Spinal cord (tissue), 10 donors: ENCODE results near the gene RAB11A. TPM values are rescaled to one million over a fixed set of nuclear protein-coding genes. Genes with fewer than 3 reads are reported as not detected.

ENCODE experiments used
- DNase-seq, 6 donors: peaks; one replicate each; pipeline versions ENCODE4 v3.0.0 to v3.0.0-alpha.2; 2013 to 2015; ENCODE audit warnings: low spot score in 6 of 6, low read depth in 4 of 6
- H3K27ac ChIP-seq: one replicate; pipeline ENCODE4 v1.5.1; 2013; ENCODE audit warnings: low read depth, low read length, control low read depth
- H3K27me3 ChIP-seq: one replicate; pipeline ENCODE4 v1.6.1; 2013; ENCODE audit warnings: low read length; ENCODE audit not compliant: control insufficient read depth, insufficient read depth
- H3K36me3 ChIP-seq: one replicate; pipeline ENCODE4 v1.6.1; 2013; ENCODE audit warnings: low read length; ENCODE audit not compliant: control insufficient read depth, insufficient read depth
- H3K4me1 ChIP-seq: one replicate; pipeline ENCODE4 v1.6.1; 2013; ENCODE audit warnings: low read length; ENCODE audit not compliant: control insufficient read depth, insufficient read depth
- H3K4me3 ChIP-seq: one replicate; pipeline ENCODE4 v1.5.1; 2013; ENCODE audit warnings: low read depth, low read length, control low read depth
- H3K9me3 ChIP-seq: one replicate; pipeline ENCODE4 v1.6.1; 2013; ENCODE audit warnings: low read length; ENCODE audit not compliant: control insufficient read depth, insufficient read depth
- WGBS: methylation state at CpG from one replicate; pipeline ENCODE4 v1.1.5; 2013; ENCODE audit warnings: missing lambda C conversion rate; ENCODE audit not compliant: insufficient coverage; 5-methylcytosine and 5-hydroxymethylcytosine counted together
- polyA plus RNA-seq, 2 donors: library from polyadenylated mRNA; unstranded; fragments of 120-200 nt; gene quantifications; one replicate each; pipeline ENCODE4 v1.2.1, GENCODE V29; 2013; ENCODE audit not compliant: insufficient read length in 2 of 2
- total RNA-seq, 2 donors: library from RNA; depleted of rRNA in 1 of 2; stranded (reverse); fragments of 120-200 nt in 1 of 2; fragments of >200 nt in 1 of 2; gene quantifications; one replicate each; pipeline versions ENCODE4 v1.2.3 to v1.2.4, GENCODE V29; 2013 to 2014
- donor health status: healthy.

RAB11A gene
- total and polyA plus RNA-seq, 4 donors, result 224 to 373 (median 279) TPM

DNA sequence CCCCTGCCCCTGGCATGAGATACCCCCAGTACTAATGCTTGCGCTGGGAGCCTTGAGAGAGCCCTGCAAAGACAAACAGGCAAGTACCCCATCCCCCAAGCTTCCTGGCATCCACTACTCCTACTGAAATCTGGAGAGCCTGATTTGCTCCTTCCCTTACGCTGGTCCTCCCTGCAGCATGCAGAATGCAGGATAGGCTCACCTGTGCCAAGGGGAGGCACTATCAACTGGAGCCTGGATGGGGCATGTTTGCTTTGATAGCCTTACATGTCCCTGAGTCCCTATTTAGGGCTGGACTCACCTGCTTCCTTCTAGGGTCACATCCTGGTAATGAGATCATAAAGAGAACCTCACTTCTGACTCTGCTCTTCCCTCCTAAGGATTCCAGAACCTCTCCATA lies 42.9 kb downstream of the RAB11A start:
- DNase-seq, result no peak
- H3K36me3 ChIP-seq, result peaks cover 30% of the 10 kb centered on the region
- H3K27ac ChIP-seq, result no peak overlapping the region
- no peaks in the 10 kb centered on the region for H3K9me3 ChIP-seq
- 100% methylated on average over 2 of the region's 2 CpGs for WGBS
- no peaks in the 10 kb centered on the region for H3K27me3 ChIP-seq
- H3K4me1 ChIP-seq, result peaks cover 20% of the 10 kb centered on the region
- no peak overlapping the region for H3K4me3 ChIP-seq

DNA sequence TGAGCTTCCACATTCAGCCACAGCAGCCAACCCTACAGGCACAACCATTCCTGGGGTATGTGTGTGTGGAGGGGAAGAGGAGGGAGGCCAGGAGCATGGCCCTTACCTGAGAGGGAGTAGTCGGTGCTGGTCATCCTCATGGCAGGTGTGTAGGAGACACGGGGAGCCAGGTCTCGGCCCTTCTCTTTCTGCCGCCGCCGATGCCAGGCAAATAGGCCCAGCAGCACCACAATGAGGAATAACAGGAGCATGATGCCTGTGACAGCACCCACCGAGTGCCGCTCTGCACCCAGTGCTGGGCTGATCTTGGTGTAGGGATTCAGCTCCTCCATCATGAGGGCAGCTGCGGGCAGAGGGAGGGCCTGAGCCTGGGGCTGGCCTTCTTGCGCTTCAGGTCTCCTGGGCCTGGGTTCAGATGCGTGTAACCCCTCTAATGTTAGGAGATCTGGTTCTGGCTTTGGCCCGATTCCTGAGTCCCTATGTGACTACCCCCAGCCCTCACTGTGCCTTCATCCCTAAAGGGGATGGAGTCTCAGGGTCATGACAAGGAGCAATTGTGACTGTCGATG lies 44.4 kb downstream of the RAB11A start:
- WGBS, result 89% methylated on average over 10 of the region's 13 CpGs
- no peak for DNase-seq
- H3K4me1 ChIP-seq, result peaks cover 23% of the 10 kb centered on the region
- no peak overlapping the region for H3K4me3 ChIP-seq
- no peaks in the 10 kb centered on the region for H3K9me3 ChIP-seq
- H3K36me3 ChIP-seq, result peaks cover 32% of the 10 kb centered on the region
- no peaks in the 10 kb centered on the region for H3K27me3 ChIP-seq
- no peak overlapping the region for H3K27ac ChIP-seq

DNA sequence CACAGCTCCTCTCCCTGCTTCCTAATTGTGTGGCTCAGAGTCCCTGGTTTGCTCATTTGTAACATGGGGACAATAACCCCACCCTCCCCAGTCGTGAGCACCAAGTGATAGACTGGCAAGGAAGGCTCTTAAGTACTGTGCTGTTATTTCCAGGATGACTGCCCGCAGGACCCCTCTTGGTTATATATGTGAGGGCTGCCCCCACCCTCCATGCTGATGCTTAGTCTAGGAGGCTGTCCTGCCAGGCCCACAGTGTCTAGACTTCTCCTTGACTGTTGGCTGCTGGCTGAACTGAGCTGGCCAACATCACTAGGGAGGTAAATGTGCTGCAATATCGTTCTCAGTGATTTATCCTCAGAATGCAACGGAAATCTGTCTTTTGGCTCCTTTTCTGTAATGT lies 45.1 kb downstream of the RAB11A start:
- H3K36me3 ChIP-seq, result peaks cover 25% of the 10 kb centered on the region
- DNase-seq, result peak in 2 of 6 donors; percentile 30 to 42

DNA sequence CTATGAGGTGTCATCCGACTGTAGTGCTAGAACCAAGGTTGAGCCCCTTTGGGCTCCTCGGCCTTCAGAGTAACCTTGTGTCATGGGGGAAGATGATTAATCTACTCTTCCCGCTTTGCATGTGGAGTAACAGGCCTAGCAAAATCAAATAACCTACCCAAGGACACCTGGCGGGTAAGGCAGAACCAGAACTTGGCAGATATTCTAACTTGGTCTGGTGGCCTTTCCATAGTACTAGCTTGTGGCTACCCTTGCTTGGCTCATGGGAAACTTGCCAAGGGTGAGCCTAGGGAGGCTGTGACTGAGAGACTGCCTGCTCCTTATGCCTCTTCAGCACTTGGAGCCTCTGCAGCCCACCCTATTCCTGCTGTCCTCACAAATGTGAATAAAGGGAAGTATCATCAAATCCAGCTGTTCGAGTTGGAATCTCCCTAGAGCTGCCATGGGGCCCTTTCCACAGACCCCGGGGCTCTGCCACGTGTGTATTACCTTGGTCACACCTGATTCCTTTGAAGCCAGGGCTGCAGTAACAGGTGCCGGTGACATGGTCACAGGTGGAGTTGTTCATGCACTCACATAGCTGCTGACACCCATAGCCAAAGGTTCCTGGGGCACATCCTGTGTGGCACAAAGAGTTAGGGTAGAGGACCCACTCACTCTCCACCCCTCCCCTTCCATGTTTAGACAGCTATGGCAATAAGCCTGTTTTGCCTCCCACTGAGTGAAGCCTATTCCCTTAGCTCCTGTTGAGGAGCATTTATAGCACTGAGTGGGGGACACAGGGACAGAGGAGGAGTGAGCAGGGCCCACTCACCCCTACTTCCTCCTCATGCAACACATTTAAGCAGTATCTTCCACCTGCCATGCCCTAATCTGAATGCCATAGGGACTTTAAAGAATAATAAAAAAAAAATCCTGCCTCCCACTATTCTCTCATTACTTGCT lies 46.0 kb downstream of the RAB11A start:
- H3K27me3 ChIP-seq, result no peaks in the 10 kb centered on the region
- WGBS, result 84% methylated on average over 4 of the region's 8 CpGs

More for the DNA sequence above, 45.1 kb downstream of the RAB11A start:
- Histone ChIP-seq H3K4me3 (no peak overlapping the region), H3K9me3 (no peaks in the 10 kb centered on the region), H3K27me3 (no peaks in the 10 kb centered on the region), H3K4me1 (peaks cover 23% of the 10 kb centered on the region), H3K27ac (no peak overlapping the region)
- no CpG with 5 or more reads among the region's 4 CpGs for WGBS

DNA sequence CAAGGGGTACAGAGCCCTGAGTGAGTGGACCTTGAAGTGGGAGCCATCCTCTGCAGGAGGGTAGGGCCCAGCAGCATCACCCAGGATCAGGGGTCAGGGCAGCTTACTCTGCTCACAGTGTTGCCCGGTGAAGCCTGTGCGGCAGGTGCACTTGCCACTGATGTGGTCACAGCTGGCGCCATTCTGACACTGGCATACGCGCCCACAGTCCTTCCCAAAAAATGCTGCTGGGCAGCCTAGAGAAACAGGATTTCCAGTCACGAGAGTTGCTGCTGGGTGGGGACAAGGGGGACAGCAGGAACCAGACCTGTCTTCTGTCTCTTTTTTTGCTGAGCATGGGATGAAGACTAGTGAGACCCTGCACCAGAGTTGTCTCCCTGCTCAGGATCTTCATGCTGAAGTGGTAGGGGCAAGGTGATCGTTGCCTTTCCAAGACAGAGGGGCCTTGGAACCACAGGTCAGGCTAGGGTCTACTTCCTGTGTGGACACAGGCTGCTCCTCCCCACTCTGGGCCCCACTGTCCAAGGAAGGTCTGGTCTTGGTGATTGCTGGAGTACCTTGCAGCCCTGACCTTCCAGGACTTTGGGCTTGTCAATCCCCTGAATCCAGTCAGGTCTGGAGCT lies 46.9 kb downstream of the RAB11A start:
- H3K27me3 ChIP-seq, result no peaks in the 10 kb centered on the region
- no peak for DNase-seq
- 85% methylated on average over 7 of the region's 7 CpGs for WGBS
- peaks cover 23% of the 10 kb centered on the region for H3K4me1 ChIP-seq
- no peak overlapping the region for H3K4me3 ChIP-seq
- H3K9me3 ChIP-seq, result no peaks in the 10 kb centered on the region
- peaks cover 17% of the 10 kb centered on the region for H3K36me3 ChIP-seq
- no peak overlapping the region for H3K27ac ChIP-seq

More for the DNA sequence above, 46.0 kb downstream of the RAB11A start:
- H3K4me3 ChIP-seq, result no peak overlapping the region
- no peak for DNase-seq
- no peaks in the 10 kb centered on the region for H3K9me3 ChIP-seq
- H3K36me3 ChIP-seq, result peaks cover 19% of the 10 kb centered on the region
- H3K27ac ChIP-seq, result no peak overlapping the region
- peaks cover 23% of the 10 kb centered on the region for H3K4me1 ChIP-seq

DNA sequence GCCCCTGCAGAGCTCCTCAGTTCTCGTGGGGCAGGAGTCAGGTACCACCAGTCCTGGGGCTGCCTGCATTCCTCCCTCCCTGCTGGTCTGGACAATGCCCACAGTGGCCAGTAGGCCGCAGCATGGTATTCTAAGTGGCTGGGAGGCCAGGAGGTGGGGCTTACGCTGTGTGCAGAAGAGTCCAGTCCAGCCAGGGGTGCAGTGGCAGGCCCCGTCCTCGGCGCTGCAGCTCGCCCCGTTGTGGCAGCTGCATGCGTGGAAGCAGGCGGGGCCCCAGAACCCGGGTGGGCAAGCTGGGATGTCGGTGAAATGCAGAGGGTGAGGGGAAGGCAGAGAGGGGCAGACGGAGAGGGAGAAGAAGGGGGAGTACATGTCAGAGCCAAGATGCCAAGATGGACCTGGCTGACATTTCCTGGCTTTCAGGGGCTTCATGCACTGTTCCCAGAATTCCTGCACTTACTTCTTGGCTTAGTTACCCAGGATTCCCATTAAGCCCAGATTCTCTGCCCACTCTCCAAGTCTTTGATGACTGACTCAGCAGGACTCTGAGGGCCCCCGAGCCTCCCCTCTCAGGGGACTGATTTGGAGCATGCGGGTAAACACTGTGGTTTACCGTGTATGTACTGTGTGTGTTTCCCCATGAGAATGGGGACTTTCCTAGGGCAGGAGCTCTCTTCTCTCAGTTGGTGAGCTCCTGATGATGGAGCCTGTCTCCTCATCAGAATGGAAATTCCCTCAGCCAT lies 47.5 kb downstream of the RAB11A start:
- H3K9me3 ChIP-seq, result no peaks in the 10 kb centered on the region
- no peaks in the 10 kb centered on the region for H3K27me3 ChIP-seq
- H3K27ac ChIP-seq, result no peak overlapping the region
- H3K4me1 ChIP-seq, result peaks cover 25% of the 10 kb centered on the region
- no peak overlapping the region for H3K4me3 ChIP-seq
- 16% methylated on average over 14 of the region's 16 CpGs for WGBS
- H3K36me3 ChIP-seq, result peaks cover 13% of the 10 kb centered on the region
- DNase-seq, result peak in 5 of 6 donors; percentile 39 to 90 (median 62)

DNA sequence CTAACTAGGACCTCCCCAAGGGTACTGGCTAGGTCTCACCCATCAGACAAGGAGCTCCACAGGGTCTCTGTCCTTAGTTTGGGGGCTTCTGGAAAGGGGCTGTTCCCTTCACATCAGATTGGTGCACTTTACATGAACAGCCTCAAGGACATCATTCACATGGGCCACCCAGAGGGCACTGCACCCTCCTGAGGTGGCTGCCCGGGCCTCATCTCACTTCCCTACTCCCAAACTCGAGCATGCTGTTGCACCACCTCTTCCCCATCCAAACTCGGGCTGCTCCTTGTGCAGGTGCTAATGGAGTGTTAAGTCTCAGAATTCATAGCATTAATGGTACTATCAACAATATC lies 48.1 kb downstream of the RAB11A start:
- H3K27ac ChIP-seq, result no peak overlapping the region
- H3K4me1 ChIP-seq, result peaks cover 30% of the 10 kb centered on the region
- H3K4me3 ChIP-seq, result no peak overlapping the region
- H3K27me3 ChIP-seq, result no peaks in the 10 kb centered on the region
- DNase-seq, result no peak
- 80% methylated on average over 1 of the region's 3 CpGs for WGBS
- peaks cover 11% of the 10 kb centered on the region for H3K36me3 ChIP-seq
- H3K9me3 ChIP-seq, result no peaks in the 10 kb centered on the region

DNA sequence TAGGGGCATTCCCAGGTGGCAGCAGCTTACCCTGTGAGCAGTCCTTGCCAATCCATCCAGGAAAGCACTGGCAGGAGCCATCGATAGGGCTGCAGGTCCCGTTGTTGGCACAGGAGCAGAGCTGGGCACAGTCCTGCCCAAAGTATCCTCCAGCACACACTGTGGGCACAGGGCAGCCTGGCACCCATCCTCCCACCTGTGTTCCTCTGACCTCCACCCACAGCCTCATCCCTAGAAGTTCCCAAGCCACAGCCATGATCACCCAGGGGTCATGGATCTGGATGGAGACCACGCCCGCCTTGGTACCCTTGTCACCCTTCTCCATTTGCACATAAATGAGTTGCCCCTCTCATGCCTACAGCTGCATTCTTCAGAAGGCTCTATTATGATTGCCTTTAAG lies 48.6 kb downstream of the RAB11A start:
- WGBS, result 94% methylated on average over 4 of the region's 4 CpGs

DNA sequence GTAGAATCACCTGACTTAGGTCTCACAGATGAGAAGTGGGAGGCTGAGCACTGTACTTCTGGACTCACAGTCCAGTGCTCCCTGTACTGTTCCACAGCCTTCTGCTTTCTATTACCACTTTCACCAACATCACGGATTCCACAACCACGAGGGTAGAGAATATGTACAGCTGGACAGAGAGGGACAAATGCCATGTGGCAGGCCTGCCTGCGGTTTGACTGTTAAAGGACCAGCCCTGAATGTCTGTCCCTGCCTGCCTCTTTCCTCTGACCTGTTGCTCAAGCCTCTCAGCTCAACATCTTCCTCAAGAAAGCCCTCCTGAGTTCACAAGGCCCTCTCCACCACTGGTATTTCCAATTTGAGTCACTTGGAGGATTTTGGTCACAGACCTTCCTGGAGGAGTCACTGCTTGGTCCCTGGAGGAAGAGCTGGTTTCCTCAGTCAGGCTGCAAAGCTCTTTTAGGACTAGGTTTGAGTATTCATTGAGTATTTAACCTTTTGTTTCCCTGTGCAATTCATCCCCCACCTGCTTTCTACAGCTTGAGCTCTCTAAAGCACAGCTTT lies 49.1 kb downstream of the RAB11A start:
- Histone ChIP-seq H3K27ac (no peak overlapping the region), H3K36me3 (peaks cover 16% of the 10 kb centered on the region), H3K9me3 (no peaks in the 10 kb centered on the region), H3K27me3 (no peaks in the 10 kb centered on the region), H3K4me3 (no peak overlapping the region), H3K4me1 (peaks cover 35% of the 10 kb centered on the region)
- no peak for DNase-seq
- 78% methylated on average over 2 of the region's 3 CpGs for WGBS

More for the DNA sequence above, 48.6 kb downstream of the RAB11A start:
- Histone ChIP-seq H3K36me3 (peaks cover 15% of the 10 kb centered on the region), H3K9me3 (no peaks in the 10 kb centered on the region), H3K4me1 (peaks cover 32% of the 10 kb centered on the region), H3K27ac (no peak overlapping the region), H3K27me3 (no peaks in the 10 kb centered on the region), H3K4me3 (no peak overlapping the region)
- no peak for DNase-seq
